Neural cell (in vitro differentiated cells): ENCODE measurements around the gene TMEM50B. TPM values are rescaled to one million over a fixed set of nuclear protein-coding genes. Genes with fewer than 3 reads are reported as not detected.
A peak's percentile ranks its signal among the peaks of the same experiment; 100 is the strongest.

Source experiments
- H2AFZ ChIP-seq: fragments of 200-600, 300-800 bp; sonication (generic), shearing (Covaris generic); 2 replicates; pipeline ENCODE4 v1.6.0; 2014; ENCODE audit warnings: low read depth, mild to moderate bottlenecking, antibody characterized with exemption, low read length, moderate library complexity
- H3F3A ChIP-seq: fragments of 200-600 bp; shearing (Covaris generic); 2 replicates; pipeline ENCODE4 v1.6.1; 2016; ENCODE audit warnings: mild to moderate bottlenecking, moderate library complexity, mixed read lengths, antibody characterized with exemption, low read length; ENCODE audit not compliant: insufficient read depth, poor library complexity, severe bottlenecking
- H3K27ac ChIP-seq: fragments of 200-600, 300-800 bp; sonication (generic), shearing (Covaris generic); 2 replicates; pipeline ENCODE4 v1.5.1; 2014; ENCODE audit warnings: mild to moderate bottlenecking, low read length, moderate library complexity
- H3K27me3 ChIP-seq: fragments of 300-800, 200-600 bp; sonication (generic), shearing (Covaris generic); 2 replicates; pipeline ENCODE4 v1.6.0; 2014; ENCODE audit warnings: mild to moderate bottlenecking, low read depth, low read length, moderate library complexity; ENCODE audit not compliant: insufficient read depth
- H3K36me3 ChIP-seq: fragments of 300-800, 200-600 bp; sonication (generic), shearing (Covaris generic); 2 replicates; pipeline ENCODE4 v1.5.1; 2014; ENCODE audit warnings: mild to moderate bottlenecking, antibody characterized with exemption, low read length, moderate library complexity; ENCODE audit not compliant: insufficient read depth
- H3K4me2 ChIP-seq: fragments of 300-800, 200-600 bp; sonication (generic), shearing (Covaris generic); 2 replicates; pipeline ENCODE4 v1.6.0; 2014; ENCODE audit warnings: mild to moderate bottlenecking, low read length
- H3K4me3 ChIP-seq: fragments of 300-800, 200-600 bp; sonication (generic), shearing (Covaris generic); 2 replicates; pipeline ENCODE4 v1.5.1; 2014; ENCODE audit warnings: mild to moderate bottlenecking, low read length, moderate library complexity
- H3K79me2 ChIP-seq: fragments of 200-600 bp; shearing (Covaris generic); replicated peaks from 2 replicates; pipeline ENCODE4 v1.6.0; 2014; ENCODE audit warnings: mild to moderate bottlenecking, low read length, moderate library complexity; ENCODE audit not compliant: insufficient read depth
- H3K9ac ChIP-seq: fragments of 300-800, 200-600 bp; sonication (generic), shearing (Covaris generic); 2 replicates; pipeline ENCODE4 v1.6.1; 2016; ENCODE audit warnings: mild to moderate bottlenecking, low read length, mixed read lengths
- H3K9me2 ChIP-seq: fragments of 200-600 bp; shearing (Covaris generic); 2 replicates; pipeline ENCODE4 v1.6.1; 2016; ENCODE audit warnings: mild to moderate bottlenecking, low read length, mixed read lengths; ENCODE audit not compliant: insufficient read depth
- H3K9me3 ChIP-seq: fragments of 200-600, 300-800 bp; sonication (generic), shearing (Covaris generic); 2 replicates; pipeline ENCODE4 v1.6.1; 2016; ENCODE audit warnings: mild to moderate bottlenecking, mixed run types, low read length, moderate library complexity, mixed read lengths
- H4K20me1 ChIP-seq: fragments of 200-600 bp; shearing (Covaris generic); 2 replicates; pipeline ENCODE4 v1.6.1; 2016; ENCODE audit warnings: mild to moderate bottlenecking, mixed run types; ENCODE audit not compliant: insufficient read depth
- CTCF ChIP-seq: fragments of 450-650 bp; IDR thresholded peaks from 2 replicates; pipeline ENCODE4 v1.5.1; 2014; ENCODE audit warnings: antibody characterized with exemption, mild to moderate bottlenecking, moderate library complexity; ENCODE audit not compliant: poor library complexity, severe bottlenecking
- EP300 ChIP-seq: fragments of 450-650 bp; conservative IDR thresholded peaks from 2 replicates; pipeline ENCODE4 v1.6.1; 2014; ENCODE audit warnings: antibody characterized with exemption, mild to moderate bottlenecking, moderate library complexity; ENCODE audit not compliant: poor library complexity, severe bottlenecking
- EZH2 ChIP-seq: fragments of 200-600, 300-800 bp; shearing (Covaris generic), sonication (generic); IDR thresholded peaks from 2 replicates; pipeline ENCODE4 v1.6.1; 2014; ENCODE audit warnings: antibody characterized with exemption, low read length, borderline replicate concordance, mild to moderate bottlenecking; ENCODE audit not compliant: insufficient read depth, poor library complexity, severe bottlenecking
- MXI1 ChIP-seq: fragments of 450-650 bp; conservative IDR thresholded peaks from 2 replicates; pipeline ENCODE4 v1.6.1; 2014; ENCODE audit warnings: antibody characterized with exemption, mild to moderate bottlenecking; ENCODE audit not compliant: poor library complexity, severe bottlenecking
- POLR2AphosphoS5 ChIP-seq: IDR thresholded peaks from 2 replicates; pipeline ENCODE4 v1.6.1; 2012
- RAD21 ChIP-seq: fragments of 450-650 bp; conservative IDR thresholded peaks from 2 replicates; pipeline ENCODE4 v1.6.1; 2014; ENCODE audit warnings: antibody characterized with exemption, mild to moderate bottlenecking, moderate library complexity
- SMC3 ChIP-seq: fragments of 450-650 bp; conservative IDR thresholded peaks from 2 replicates; pipeline ENCODE4 v1.6.1; 2014; ENCODE audit warnings: antibody characterized with exemption, mild to moderate bottlenecking, moderate library complexity; ENCODE audit not compliant: poor library complexity
- TAF1 ChIP-seq: IDR thresholded peaks from 2 replicates; pipeline ENCODE4 v1.6.1; 2012; ENCODE audit warnings: low read depth
- polyA minus RNA-seq: library from RNA; depleted of rRNA, polyadenylated mRNA; stranded (reverse); fragments of >200 nt; gene quantifications from 2 replicates; pipeline ENCODE4 v1.2.3, GENCODE V29; 2014
- polyA plus RNA-seq: library from polyadenylated mRNA; depleted of rRNA; stranded (reverse); fragments of >200 nt; gene quantifications from 2 replicates; pipeline ENCODE4 v1.2.3, GENCODE V29; 2014
- TF ChIP-seq, protein P1 (sequence below): IDR thresholded peaks from 2 replicates; pipeline ENCODE4 v1.6.1; 2012; ENCODE audit warnings: borderline replicate concordance

Gene TMEM50B
- polyA plus RNA-seq (69.4 and 71.8 TPM in 2 replicates), polyA minus RNA-seq (34.3 and 40.2 TPM in 2 replicates)

DNA sequence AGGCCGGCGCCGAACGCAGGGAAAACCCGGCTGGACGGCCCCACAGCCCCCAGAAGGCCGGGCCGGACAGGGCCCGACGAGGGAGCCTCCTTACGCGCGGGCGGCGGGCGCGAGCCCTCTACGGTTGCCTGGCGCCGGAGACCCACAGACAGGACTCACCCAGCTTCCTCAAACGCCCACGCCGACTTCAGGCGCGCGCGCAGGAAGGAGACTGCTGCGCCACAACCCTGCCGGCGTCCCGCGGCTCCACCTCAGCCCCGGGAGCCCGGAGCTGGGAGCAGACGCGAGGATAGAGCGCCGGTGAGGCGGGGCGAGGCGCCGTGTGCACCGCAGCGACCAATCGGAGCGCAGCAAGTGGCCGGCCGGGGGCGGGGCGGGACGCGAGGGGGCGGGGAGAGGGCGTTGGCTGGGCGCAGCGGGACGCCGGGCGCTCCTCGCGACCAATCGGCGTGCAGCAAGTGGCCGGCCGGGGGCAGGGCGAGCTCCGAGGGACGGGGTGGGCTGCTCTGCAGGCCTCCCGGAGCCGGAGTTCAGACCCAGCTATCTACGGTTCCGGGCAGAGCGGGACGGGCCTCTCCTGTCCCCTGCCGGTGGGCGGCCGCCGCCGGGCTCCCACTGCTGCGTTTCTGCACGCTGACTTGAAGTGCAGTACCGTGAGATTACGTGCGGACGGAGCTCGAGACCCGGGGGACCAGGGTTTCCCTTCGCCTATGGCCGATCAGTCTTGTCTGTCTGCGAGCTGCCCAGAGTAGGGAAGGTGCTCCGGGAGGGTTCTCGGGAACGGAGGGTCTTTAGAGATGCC, at the start of gene TMEM50B:
Gene TMEM50B (minus strand): TSS at position 296 of the 802 bp plus-strand sequence. CDS start 11,089 bp downstream, outside the sequence.
- no peak for TF ChIP-seq EZH2
- peak; percentile 76 for TF ChIP-seq TAF1
- peak; percentile 62 for TF ChIP-seq CTCF
- TF ChIP-seq, protein P1, sequence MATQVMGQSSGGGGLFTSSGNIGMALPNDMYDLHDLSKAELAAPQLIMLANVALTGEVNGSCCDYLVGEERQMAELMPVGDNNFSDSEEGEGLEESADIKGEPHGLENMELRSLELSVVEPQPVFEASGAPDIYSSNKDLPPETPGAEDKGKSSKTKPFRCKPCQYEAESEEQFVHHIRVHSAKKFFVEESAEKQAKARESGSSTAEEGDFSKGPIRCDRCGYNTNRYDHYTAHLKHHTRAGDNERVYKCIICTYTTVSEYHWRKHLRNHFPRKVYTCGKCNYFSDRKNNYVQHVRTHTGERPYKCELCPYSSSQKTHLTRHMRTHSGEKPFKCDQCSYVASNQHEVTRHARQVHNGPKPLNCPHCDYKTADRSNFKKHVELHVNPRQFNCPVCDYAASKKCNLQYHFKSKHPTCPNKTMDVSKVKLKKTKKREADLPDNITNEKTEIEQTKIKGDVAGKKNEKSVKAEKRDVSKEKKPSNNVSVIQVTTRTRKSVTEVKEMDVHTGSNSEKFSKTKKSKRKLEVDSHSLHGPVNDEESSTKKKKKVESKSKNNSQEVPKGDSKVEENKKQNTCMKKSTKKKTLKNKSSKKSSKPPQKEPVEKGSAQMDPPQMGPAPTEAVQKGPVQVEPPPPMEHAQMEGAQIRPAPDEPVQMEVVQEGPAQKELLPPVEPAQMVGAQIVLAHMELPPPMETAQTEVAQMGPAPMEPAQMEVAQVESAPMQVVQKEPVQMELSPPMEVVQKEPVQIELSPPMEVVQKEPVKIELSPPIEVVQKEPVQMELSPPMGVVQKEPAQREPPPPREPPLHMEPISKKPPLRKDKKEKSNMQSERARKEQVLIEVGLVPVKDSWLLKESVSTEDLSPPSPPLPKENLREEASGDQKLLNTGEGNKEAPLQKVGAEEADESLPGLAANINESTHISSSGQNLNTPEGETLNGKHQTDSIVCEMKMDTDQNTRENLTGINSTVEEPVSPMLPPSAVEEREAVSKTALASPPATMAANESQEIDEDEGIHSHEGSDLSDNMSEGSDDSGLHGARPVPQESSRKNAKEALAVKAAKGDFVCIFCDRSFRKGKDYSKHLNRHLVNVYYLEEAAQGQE = peak; percentile 37
- TF ChIP-seq RAD21 = peak; percentile 40
- TF ChIP-seq SMC3 = peak; percentile 46
- peak; percentile 78 for TF ChIP-seq MXI1
- no peak for TF ChIP-seq EP300
- peak; percentile 77 for TF ChIP-seq POLR2AphosphoS5
- no peaks in the 10 kb centered on the region for H3K27me3 ChIP-seq
- no peaks in the 10 kb centered on the region for H3K9me2 ChIP-seq
- H3K9ac ChIP-seq = peak within 1 kb of the TSS; percentile 71
- H3K4me3 ChIP-seq = peak within 1 kb of the TSS; percentile 94
- peaks cover 10% of the 10 kb centered on the region for H3K79me2 ChIP-seq
- peak within 1 kb of the TSS; percentile 95 for H3K4me2 ChIP-seq
- H2AFZ ChIP-seq = peak within 1 kb of the TSS; percentile 80
- H3K9me3 ChIP-seq = no peaks in the 10 kb centered on the region
- H3F3A ChIP-seq = no peaks in the 10 kb centered on the region
- H3K36me3 ChIP-seq = no peaks in the 10 kb centered on the region
- H3K27ac ChIP-seq = peak within 1 kb of the TSS; percentile 68
- H4K20me1 ChIP-seq = no peaks in the 10 kb centered on the region

- no peak overlapping the region for H3K9ac ChIP-seq
- no peaks in the 10 kb centered on the region for H4K20me1 ChIP-seq
- no peaks in the 10 kb centered on the region for H3F3A ChIP-seq
- no peak for TF ChIP-seq TAF1
- no peak for TF ChIP-seq RAD21
- no peak for TF ChIP-seq EZH2
- no peaks in the 10 kb centered on the region for H3K79me2 ChIP-seq
- H3K9me2 ChIP-seq = no peaks in the 10 kb centered on the region
- H3K27me3 ChIP-seq = no peaks in the 10 kb centered on the region
- no peak overlapping the region for H3K4me2 ChIP-seq
- H3K9me3 ChIP-seq = no peaks in the 10 kb centered on the region
- H3K4me3 ChIP-seq = no peak overlapping the region
- H3K36me3 ChIP-seq = peaks cover 4% of the 10 kb centered on the region
- no peak overlapping the region for H2AFZ ChIP-seq
- H3K27ac ChIP-seq = no peak overlapping the region
These were observed 43.2 kb upstream of the TMEM50B start for GRCh38 chr21:33522953-33523349.
